Liver (tissue), 9 donors: Measurements from ENCODE around the gene ATXN10. TPM values are rescaled to one million over a fixed set of nuclear protein-coding genes. Genes with fewer than 3 reads are reported as not detected.

ENCODE experiments used
- DNase-seq: peaks from one replicate; pipeline ENCODE4 v3.0.0-alpha.2; 2017; ENCODE audit warnings: low spot score
- H3K27ac ChIP-seq, 2 donors: one replicate each; pipeline ENCODE4 v1.7.0; 2013; ENCODE audit warnings: inconsistent platforms in 2 of 2, low read length in 2 of 2, control low read depth in 1 of 2, low read depth in 1 of 2, mild to moderate bottlenecking in 1 of 2
- H3K27me3 ChIP-seq, 4 donors: one replicate each; pipeline versions ENCODE4 v1.6.1 to v1.7.0; 2013; ENCODE audit warnings: low read length in 3 of 4, inconsistent platforms in 1 of 4, mild to moderate bottlenecking in 1 of 4, moderate library complexity in 1 of 4; ENCODE audit not compliant: control insufficient read depth in 4 of 4, insufficient read depth in 4 of 4
- H3K36me3 ChIP-seq, 4 donors: one replicate each; pipeline versions ENCODE4 v1.6.1 to v1.7.0; 2013; ENCODE audit warnings: low read length in 3 of 4, mild to moderate bottlenecking in 3 of 4, low read depth in 1 of 4, moderate library complexity in 1 of 4; ENCODE audit not compliant: control insufficient read depth in 4 of 4, insufficient read depth in 3 of 4
- H3K4me1 ChIP-seq, 4 donors: one replicate each; pipeline versions ENCODE4 v1.6.1 to v1.7.0; 2013; ENCODE audit warnings: low read length in 3 of 4, mild to moderate bottlenecking in 3 of 4, moderate library complexity in 1 of 4; ENCODE audit not compliant: control insufficient read depth in 4 of 4, insufficient read depth in 4 of 4
- H3K4me3 ChIP-seq, 3 donors: one replicate each; pipeline versions ENCODE4 v1.6.1 to v1.7.0; 2013; ENCODE audit warnings: low read length in 3 of 3, control low read depth in 1 of 3, low read depth in 1 of 3, mild to moderate bottlenecking in 1 of 3
- H3K9ac ChIP-seq, 2 donors: one replicate each; pipeline ENCODE4 v1.7.0; 2013; ENCODE audit warnings: low read length in 2 of 2, mild to moderate bottlenecking in 2 of 2, moderate library complexity in 2 of 2, control low read depth in 1 of 2, low read depth in 1 of 2
- H3K9me3 ChIP-seq, 4 donors: one replicate each; pipeline versions ENCODE4 v1.6.1 to v1.7.0; 2013; ENCODE audit warnings: low read length in 3 of 4; ENCODE audit not compliant: control insufficient read depth in 4 of 4
- CTCF ChIP-seq: fragments of 150-350 bp; IDR thresholded peaks from 2 replicates; pipeline ENCODE4 v1.5.1; 2017; ENCODE audit warnings: improper control_type of control experiment, low read depth, low read length; ENCODE audit not compliant: missing input control
- EGR1 ChIP-seq, 2 donors: IDR thresholded peaks; 2 replicates each; pipeline ENCODE4 v1.6.1; 2016 to 2018; ENCODE audit warnings: antibody characterized with exemption in 2 of 2, low read depth in 2 of 2
- FOXA1 ChIP-seq: IDR thresholded peaks from 2 replicates; pipeline ENCODE4 v1.6.1; 2016; ENCODE audit warnings: antibody characterized with exemption
- FOXA2 ChIP-seq: IDR thresholded peaks from 2 replicates; pipeline ENCODE4 v1.6.1; 2016; ENCODE audit warnings: antibody characterized with exemption
- GABPA ChIP-seq, 2 donors: IDR thresholded peaks in 1 of 2; conservative IDR thresholded peaks in 1 of 2; 2 replicates each; pipeline ENCODE4 v1.6.1; 2016; ENCODE audit warnings: antibody characterized with exemption in 2 of 2, mild to moderate bottlenecking in 1 of 2, moderate library complexity in 1 of 2
- HNF4A ChIP-seq, 2 donors: conservative IDR thresholded peaks; 2 replicates each; pipeline ENCODE4 v1.6.1; 2016; ENCODE audit warnings: antibody characterized with exemption in 2 of 2, mild to moderate bottlenecking in 2 of 2
- HNF4G ChIP-seq: IDR thresholded peaks from 2 replicates; pipeline ENCODE4 v1.6.1; 2016; ENCODE audit warnings: antibody characterized with exemption
- JUND ChIP-seq, 2 donors: IDR thresholded peaks; 2 replicates each; pipeline ENCODE4 v1.6.1; 2016; ENCODE audit warnings: antibody characterized with exemption in 2 of 2
- MAX ChIP-seq: IDR thresholded peaks from 2 replicates; pipeline ENCODE4 v1.6.1; 2016; ENCODE audit warnings: antibody characterized with exemption
- NR2F2 ChIP-seq: IDR thresholded peaks from 2 replicates; pipeline ENCODE4 v1.6.1; 2016; ENCODE audit warnings: antibody characterized with exemption
- RAD21 ChIP-seq, 2 donors: IDR thresholded peaks; 2 replicates each; pipeline ENCODE4 v1.6.1; 2016; ENCODE audit warnings: antibody characterized with exemption in 2 of 2, mild to moderate bottlenecking in 2 of 2
- REST ChIP-seq: IDR thresholded peaks from 2 replicates; pipeline ENCODE4 v1.6.1; 2016; ENCODE audit warnings: antibody characterized with exemption, mild to moderate bottlenecking
- RXRA ChIP-seq, 2 donors: IDR thresholded peaks; 2 replicates each; pipeline ENCODE4 v1.6.1; 2017 to 2018; ENCODE audit warnings: antibody characterized with exemption in 2 of 2, mild to moderate bottlenecking in 1 of 2
- SP1 ChIP-seq: IDR thresholded peaks from 2 replicates; pipeline ENCODE4 v1.6.1; 2018; ENCODE audit warnings: antibody characterized with exemption, mild to moderate bottlenecking
- TAF1 ChIP-seq: conservative IDR thresholded peaks from 2 replicates; pipeline ENCODE4 v1.6.1; 2016; ENCODE audit warnings: antibody characterized with exemption, mild to moderate bottlenecking
- YY1 ChIP-seq: IDR thresholded peaks from 2 replicates; pipeline ENCODE4 v1.6.1; 2016; ENCODE audit warnings: antibody characterized with exemption, mild to moderate bottlenecking
- ZBTB33 ChIP-seq: IDR thresholded peaks from 2 replicates; pipeline ENCODE4 v1.6.1; 2016; ENCODE audit warnings: antibody characterized with exemption
- WGBS: extraction: QIAGEN DNeasy Blood & Tissue Kit; methylation state at CpG from one replicate; pipeline ENCODE4 v1.1.7; 2013; 5-methylcytosine and 5-hydroxymethylcytosine counted together
- polyA plus RNA-seq, 2 donors: library from polyadenylated mRNA; stranded (reverse) in 1 of 2; unstranded in 1 of 2; fragments of 200-250 nt in 1 of 2; fragments of >200 nt in 1 of 2; fragmentation: Nextera tagmentation in 1 of 2; extraction: Ambion mirVana in 1 of 2; gene quantifications; one replicate each; pipeline versions ENCODE4 v1.2.1 to v1.2.3, GENCODE V29; 2013 to 2015
- total RNA-seq, 2 donors: library from RNA; depleted of rRNA; stranded (reverse); fragments of >200 nt; gene quantifications; one replicate each; pipeline ENCODE4 v1.2.3, GENCODE V29; 2014
- TF ChIP-seq, protein P1 (sequence below): IDR thresholded peaks from 2 replicates; pipeline ENCODE4 v1.6.1; 2016; ENCODE audit warnings: antibody characterized with exemption
- donor health status: healthy.
- donor health status: healthy.
- donor health status: healthy.
- donor health status: healthy.
- donor health status: healthy.

Gene ATXN10
- total and polyA plus RNA-seq, 4 donors, result 34.9 to 100 (median 69.7) TPM

DNA sequence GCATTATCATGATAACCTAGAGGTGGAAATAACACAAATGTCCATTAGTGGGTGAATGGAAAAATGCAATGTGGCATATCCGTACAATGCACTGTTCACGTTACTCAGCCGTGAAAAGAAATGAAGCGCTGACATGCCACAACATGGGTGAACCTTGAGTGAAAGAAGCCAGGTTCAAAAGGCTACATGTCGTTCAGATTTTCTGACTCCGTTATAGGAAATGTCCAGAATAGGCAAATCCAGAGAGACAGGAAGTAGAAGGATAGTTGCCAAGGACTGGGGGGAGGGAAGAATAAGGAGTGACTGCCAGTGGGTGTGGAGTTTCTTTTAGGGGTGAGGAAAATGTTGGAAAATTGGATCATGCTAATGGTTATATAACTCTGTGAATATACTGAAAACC lies 133.8 kb downstream of the ATXN10 start:
- Histone ChIP-seq H3K4me1 (no peaks in the 10 kb centered on the region), H3K27ac (no peak overlapping the region), H3K36me3 (peaks cover 4 to 20% (median 17%) of the 10 kb centered on the region in 4 donors), H3K27me3 (no peaks in the 10 kb centered on the region), H3K9me3 (no peaks in the 10 kb centered on the region), H3K9ac (no peak overlapping the region), H3K4me3 (no peak overlapping the region)
- 85% methylated on average over 6 of the region's 6 CpGs for WGBS
- TF ChIP-seq HNF4A (conservative IDR thresholded peaks at IDR 0.05) (no peak), FOXA2 (no peak)
- no peak for DNase-seq

- Histone ChIP-seq H3K9ac (no peak overlapping the region), H3K36me3 (peaks cover 4 to 30% (median 21%) of the 10 kb centered on the region in 4 donors), H3K27me3 (no peaks in the 10 kb centered on the region), H3K4me3 (no peak overlapping the region), H3K9me3 (no peaks in the 10 kb centered on the region), H3K4me1 (no peaks in the 10 kb centered on the region), H3K27ac (no peak overlapping the region)
- DNase-seq, result no peak
- TF ChIP-seq FOXA1 (no peak), YY1 (no peak), HNF4G (no peak), GABPA (IDR thresholded peaks at IDR 0.05 in 1 of 2, conservative IDR thresholded peaks at IDR 0.05 in 1 of 2) (no peak), RXRA (IDR thresholded peaks at IDR 0.05) (no peak), MAX (no peak), SP1 (no peak)
- 94% methylated on average over 10 of the region's 10 CpGs for WGBS
Observed at GRCh38 chr22:45807156-45807915, 135.7 kb downstream of the ATXN10 start.

- Histone ChIP-seq H3K9ac (no peak overlapping the region), H3K4me3 (no peak overlapping the region), H3K4me1 (peaks cover 0 to 8% (median 5%) of the 10 kb centered on the region in 4 donors), H3K27ac (no peak overlapping the region), H3K9me3 (no peaks in the 10 kb centered on the region), H3K27me3 (no peaks in the 10 kb centered on the region), H3K36me3 (peaks cover 2 to 24% (median 18%) of the 10 kb centered on the region in 4 donors)
- TF ChIP-seq SP1, result no peak
- no peak for TF ChIP-seq CTCF
- TF ChIP-seq REST, result no peak
- no peak for TF ChIP-seq FOXA1
- no peak for TF ChIP-seq HNF4A (conservative IDR thresholded peaks at IDR 0.05)
- no peak for TF ChIP-seq HNF4G
- no peak for TF ChIP-seq TAF1
- no peak for TF ChIP-seq JUND (IDR thresholded peaks at IDR 0.05)
- TF ChIP-seq YY1, result no peak
- no peak for TF ChIP-seq MAX
- TF ChIP-seq EGR1 (IDR thresholded peaks at IDR 0.05; ENCODE audit: low read depth in 2 of 2), result no peak
- no peak for TF ChIP-seq GABPA (IDR thresholded peaks at IDR 0.05 in 1 of 2, conservative IDR thresholded peaks at IDR 0.05 in 1 of 2)
- TF ChIP-seq RAD21 (IDR thresholded peaks at IDR 0.05), result no peak
- TF ChIP-seq FOXA2, result no peak
- TF ChIP-seq NR2F2, result no peak
- TF ChIP-seq, protein P1, sequence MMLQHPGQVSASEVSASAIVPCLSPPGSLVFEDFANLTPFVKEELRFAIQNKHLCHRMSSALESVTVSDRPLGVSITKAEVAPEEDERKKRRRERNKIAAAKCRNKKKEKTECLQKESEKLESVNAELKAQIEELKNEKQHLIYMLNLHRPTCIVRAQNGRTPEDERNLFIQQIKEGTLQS, result no peak
- TF ChIP-seq RXRA (IDR thresholded peaks at IDR 0.05), result no peak
- TF ChIP-seq ZBTB33, result no peak
- 97% methylated on average over 6 of the region's 6 CpGs for WGBS
- DNase-seq, result no peak
Observed at GRCh38 chr22:45812910-45813309, 141.3 kb downstream of the ATXN10 start.
